Measurements from ENCODE around the gene PEAK1. TPM values are rescaled to one million over a fixed set of nuclear protein-coding genes. Genes with fewer than 3 reads are reported as not detected.

The PEAK1 gene
- total and polyA plus RNA-seq, 9 of the 15 experiments (the other 6 are each of a cell fraction or from before 2014, with no cell fraction given), result 0.99 to 22.4 (median 10.8) TPM

DNA sequence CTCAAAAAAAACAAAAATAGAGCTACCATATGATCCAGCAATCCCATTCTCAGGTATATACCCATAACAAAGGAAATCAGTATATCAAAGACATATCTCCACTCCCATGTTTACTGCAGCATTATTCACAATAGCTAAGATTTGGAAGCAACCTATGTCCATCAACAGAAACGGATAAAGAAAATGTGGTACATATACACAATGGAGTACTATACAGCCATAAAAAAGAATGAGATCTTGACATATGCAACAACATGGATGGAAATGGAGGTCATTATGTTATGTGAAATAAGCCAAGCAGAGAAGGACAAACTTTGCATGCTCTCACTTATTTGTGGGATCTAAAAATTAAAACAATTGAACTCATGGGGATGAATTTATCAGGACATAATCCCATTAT, 19.6 kb downstream of the PEAK1 start:
- 64% methylated on average over 1 of the region's 1 CpG for WGBS (ENCODE audit: insufficient coverage, low coverage, missing lambda C conversion rate)
- no peaks in the 10 kb centered on the region for H3K27me3 ChIP-seq (ENCODE audit: control insufficient read depth in 2 of 2, insufficient read depth in 2 of 2, low read length in 2 of 2)
- H3K79me2 ChIP-seq (ENCODE audit: control insufficient read depth, insufficient read depth, low read length), result peaks cover 50% of the 10 kb centered on the region
- DNase-seq (ENCODE audit: extremely low read depth in 1 of 4, low spot score in 3 of 4) (no peak), ATAC-seq (no peak), FAIRE-seq (no peak)
- CTCF ChIA-PET (ENCODE audit: low intra/inter-chr PET ratio), result no interaction called here
- no peak overlapping the region for H2AFZ ChIP-seq (ENCODE audit: low read depth, low read length)
- BruUV-seq (replicated peaks), result no TSS peak
- no peaks in the 10 kb centered on the region for H4K20me1 ChIP-seq (replicated peaks; ENCODE audit: control insufficient read depth, insufficient read depth, low read length)
- POLR2A ChIA-PET, result no interaction called here
- H3K4me1 ChIP-seq (replicated peaks in 1 of 2; ENCODE audit: control insufficient read depth in 2 of 2, insufficient read depth in 2 of 2, low read length in 2 of 2), result no peaks in the 10 kb centered on the region; a peak in 2 of 5 replicates
- no peaks in the 10 kb centered on the region for H3K9me1 ChIP-seq (ENCODE audit: control insufficient read depth, insufficient read depth, low read length)
- in situ Hi-C loops (cut with MboI) (no loop called here), intact Hi-C loops (cut with micrococcal nuclease) (no loop called here)
- no peaks in the 10 kb centered on the region for H3K36me3 ChIP-seq (ENCODE audit: control insufficient read depth, insufficient read depth, low read length)
- H3K9ac ChIP-seq (ENCODE audit: insufficient read depth in 1 of 2, low read depth in 2 of 2, low read length in 2 of 2), result no peak overlapping the region
- H3K9me3 ChIP-seq (replicated peaks; ENCODE audit: control insufficient read depth, insufficient read depth, low read depth, low read length), result 0 out of 2 replicates have a peak, but pooled peaks cover 2% of the 10 kb centered on the region
- no peak overlapping the region for H3K4me2 ChIP-seq (ENCODE audit: insufficient read depth, low read length)
- no peak overlapping the region for H3K27ac ChIP-seq (ENCODE audit: extremely low read depth, low read depth, low read length)
- no peak overlapping the region for H3K4me3 ChIP-seq
- TF ChIP-seq BCOR (IDR thresholded peaks at IDR 0.05), result peak; percentile 93
- TF ChIP-seq HEY1 (CRISPR knock-in tag; IDR thresholded peaks at IDR 0.05; ENCODE audit: borderline replicate concordance), result no peak
- TF ChIP-seq, protein P1, sequence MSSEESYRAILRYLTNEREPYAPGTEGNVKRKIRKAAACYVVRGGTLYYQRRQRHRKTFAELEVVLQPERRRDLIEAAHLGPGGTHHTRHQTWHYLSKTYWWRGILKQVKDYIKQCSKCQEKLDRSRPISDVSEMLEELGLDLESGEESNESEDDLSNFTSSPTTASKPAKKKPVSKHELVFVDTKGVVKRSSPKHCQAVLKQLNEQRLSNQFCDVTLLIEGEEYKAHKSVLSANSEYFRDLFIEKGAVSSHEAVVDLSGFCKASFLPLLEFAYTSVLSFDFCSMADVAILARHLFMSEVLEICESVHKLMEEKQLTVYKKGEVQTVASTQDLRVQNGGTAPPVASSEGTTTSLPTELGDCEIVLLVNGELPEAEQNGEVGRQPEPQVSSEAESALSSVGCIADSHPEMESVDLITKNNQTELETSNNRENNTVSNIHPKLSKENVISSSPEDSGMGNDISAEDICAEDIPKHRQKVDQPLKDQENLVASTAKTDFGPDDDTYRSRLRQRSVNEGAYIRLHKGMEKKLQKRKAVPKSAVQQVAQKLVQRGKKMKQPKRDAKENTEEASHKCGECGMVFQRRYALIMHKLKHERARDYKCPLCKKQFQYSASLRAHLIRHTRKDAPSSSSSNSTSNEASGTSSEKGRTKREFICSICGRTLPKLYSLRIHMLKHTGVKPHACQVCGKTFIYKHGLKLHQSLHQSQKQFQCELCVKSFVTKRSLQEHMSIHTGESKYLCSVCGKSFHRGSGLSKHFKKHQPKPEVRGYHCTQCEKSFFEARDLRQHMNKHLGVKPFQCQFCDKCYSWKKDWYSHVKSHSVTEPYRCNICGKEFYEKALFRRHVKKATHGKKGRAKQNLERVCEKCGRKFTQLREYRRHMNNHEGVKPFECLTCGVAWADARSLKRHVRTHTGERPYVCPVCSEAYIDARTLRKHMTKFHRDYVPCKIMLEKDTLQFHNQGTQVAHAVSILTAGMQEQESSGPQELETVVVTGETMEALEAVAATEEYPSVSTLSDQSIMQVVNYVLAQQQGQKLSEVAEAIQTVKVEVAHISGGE (CRISPR knock-in tag; IDR thresholded peaks at IDR 0.05), result no peak
- no peak for TF ChIP-seq GTF2A2 (tag; IDR thresholded peaks at IDR 0.05)
- no peak for TF ChIP-seq RFX1 (IDR thresholded peaks at IDR 0.05)
- TF ChIP-seq ZFP1 (CRISPR knock-in tag; IDR thresholded peaks at IDR 0.05), result no peak
- TF ChIP-seq, protein P2, sequence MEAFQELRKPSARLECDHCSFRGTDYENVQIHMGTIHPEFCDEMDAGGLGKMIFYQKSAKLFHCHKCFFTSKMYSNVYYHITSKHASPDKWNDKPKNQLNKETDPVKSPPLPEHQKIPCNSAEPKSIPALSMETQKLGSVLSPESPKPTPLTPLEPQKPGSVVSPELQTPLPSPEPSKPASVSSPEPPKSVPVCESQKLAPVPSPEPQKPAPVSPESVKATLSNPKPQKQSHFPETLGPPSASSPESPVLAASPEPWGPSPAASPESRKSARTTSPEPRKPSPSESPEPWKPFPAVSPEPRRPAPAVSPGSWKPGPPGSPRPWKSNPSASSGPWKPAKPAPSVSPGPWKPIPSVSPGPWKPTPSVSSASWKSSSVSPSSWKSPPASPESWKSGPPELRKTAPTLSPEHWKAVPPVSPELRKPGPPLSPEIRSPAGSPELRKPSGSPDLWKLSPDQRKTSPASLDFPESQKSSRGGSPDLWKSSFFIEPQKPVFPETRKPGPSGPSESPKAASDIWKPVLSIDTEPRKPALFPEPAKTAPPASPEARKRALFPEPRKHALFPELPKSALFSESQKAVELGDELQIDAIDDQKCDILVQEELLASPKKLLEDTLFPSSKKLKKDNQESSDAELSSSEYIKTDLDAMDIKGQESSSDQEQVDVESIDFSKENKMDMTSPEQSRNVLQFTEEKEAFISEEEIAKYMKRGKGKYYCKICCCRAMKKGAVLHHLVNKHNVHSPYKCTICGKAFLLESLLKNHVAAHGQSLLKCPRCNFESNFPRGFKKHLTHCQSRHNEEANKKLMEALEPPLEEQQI (IDR thresholded peaks at IDR 0.05), result 0 out of 2 replicates have a peak, but pooled peaks have one; percentile 23
- no peak for TF ChIP-seq RFX5 (IDR thresholded peaks at IDR 0.05; ENCODE audit: low read depth, low read length)
- TF ChIP-seq GTF2F1 (IDR thresholded peaks at IDR 0.05; ENCODE audit: low read depth, low read length), result no peak
- no peak for TF ChIP-seq FUS (optimal IDR thresholded peaks at IDR 0.05; ENCODE audit: low read depth, low read length)
- no peak for TF ChIP-seq MTA1 (IDR thresholded peaks at IDR 0.05; ENCODE audit: borderline replicate concordance)
- TF ChIP-seq KDM1A (IDR thresholded peaks at IDR 0.05), result peak; percentile 53 to 65
- TF ChIP-seq KLF6 (CRISPR knock-in tag; IDR thresholded peaks at IDR 0.05; ENCODE audit: borderline replicate concordance), result no peak
- TF ChIP-seq ADNP (tag; IDR thresholded peaks at IDR 0.05), result peak; percentile 45
- peak; percentile 91 for TF ChIP-seq RBM25 (IDR thresholded peaks at IDR 0.05; ENCODE audit: low read depth, low read length, severe bottlenecking)
- TF ChIP-seq TRIM24 (IDR thresholded peaks at IDR 0.05), result no peak
- TF ChIP-seq TCF3 (CRISPR knock-in tag; IDR thresholded peaks at IDR 0.05), result no peak
- TF ChIP-seq STAT5B (CRISPR knock-in tag; IDR thresholded peaks at IDR 0.05), result no peak
- no peak for TF ChIP-seq ZNF239 (CRISPR knock-in tag; IDR thresholded peaks at IDR 0.05)
- TF ChIP-seq HDAC2 (IDR thresholded peaks at IDR 0.05), result 0 out of 2 replicates have a peak, but pooled peaks have one; percentile 43
- no peak for TF ChIP-seq CBFA2T2 (conservative IDR thresholded peaks at IDR 0.05)

Data from K562 (cell line).